Stimulated activated CD8-positive, alpha-beta memory T cell treated with anti-CD3 and anti-CD28 coated beads, Interleukin-15, amount 100 ng/mL, for 48 hours (primary cell): Measurements from ENCODE around the gene C1QTNF9.
"Not testable (repeated sequence)": the region's sequence is repeated elsewhere in the genome, so short reads cannot be mapped to it uniquely, and the experiment has no call there.

ENCODE experiments used
- DNase-seq, 2 donors: peaks; one replicate each; pipeline ENCODE4 v3.0.0-alpha.2; 2020; ENCODE audit warnings: low read depth in 2 of 2

Gene C1QTNF9

DNA sequence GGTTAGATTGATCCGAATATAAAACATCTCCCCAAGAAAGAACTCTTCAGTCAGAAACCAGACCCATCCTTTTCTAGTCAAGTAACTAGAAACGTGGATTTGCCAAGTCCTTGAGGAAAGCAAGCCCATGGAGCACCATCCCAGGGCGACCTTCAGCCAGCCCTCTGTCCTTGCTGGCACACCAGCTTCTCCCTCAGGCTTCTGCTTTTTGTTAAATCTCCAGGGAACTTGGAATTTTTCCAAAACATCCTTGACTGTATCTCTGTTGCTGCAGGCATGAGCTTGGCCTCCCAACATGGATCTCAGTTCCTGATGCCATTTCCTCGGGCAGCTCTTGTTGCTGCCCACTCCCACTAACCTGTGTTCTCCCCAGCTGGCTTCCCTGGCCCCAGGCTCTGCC is 27.1 kb upstream of the C1QTNF9 start:
- DNase-seq: no peak

- no peak for DNase-seq
Observed at GRCh38 chr13:24284889-24285565, 24.4 kb upstream of the C1QTNF9 start.

- DNase-seq: no peak
Observed at GRCh38 chr13:24286624-24287023, 22.8 kb upstream of the C1QTNF9 start.

DNA sequence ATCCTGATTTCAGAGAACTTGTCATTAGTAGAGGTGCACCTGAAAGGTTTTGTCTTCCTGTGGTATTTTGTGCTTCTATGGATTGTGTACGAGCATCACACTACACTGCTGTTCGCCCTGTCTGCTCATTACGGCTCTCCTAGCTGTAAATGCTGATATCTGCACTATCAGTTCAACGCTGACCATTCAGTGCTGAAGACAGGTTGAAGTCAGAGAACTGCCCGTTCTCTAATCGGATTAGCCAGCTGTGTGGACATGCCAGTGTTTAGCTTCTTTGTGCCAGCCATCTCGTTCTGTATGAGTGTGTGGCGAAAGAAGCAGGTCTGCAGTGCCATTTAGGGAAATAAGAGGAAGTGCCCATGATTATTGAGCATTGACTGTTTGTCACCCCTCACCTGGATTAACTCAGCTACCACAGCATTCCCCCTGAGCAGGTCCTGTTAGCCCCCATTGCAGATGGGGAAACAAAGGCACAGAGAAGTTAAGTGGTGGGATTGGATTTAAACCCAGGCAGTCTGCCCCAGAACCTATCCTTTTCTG is 21.6 kb upstream of the C1QTNF9 start:
- DNase-seq: no peak

GRCh38 chr13:24288870-24289269 is 20.5 kb upstream of the C1QTNF9 start:
- DNase-seq: no peak

DNA sequence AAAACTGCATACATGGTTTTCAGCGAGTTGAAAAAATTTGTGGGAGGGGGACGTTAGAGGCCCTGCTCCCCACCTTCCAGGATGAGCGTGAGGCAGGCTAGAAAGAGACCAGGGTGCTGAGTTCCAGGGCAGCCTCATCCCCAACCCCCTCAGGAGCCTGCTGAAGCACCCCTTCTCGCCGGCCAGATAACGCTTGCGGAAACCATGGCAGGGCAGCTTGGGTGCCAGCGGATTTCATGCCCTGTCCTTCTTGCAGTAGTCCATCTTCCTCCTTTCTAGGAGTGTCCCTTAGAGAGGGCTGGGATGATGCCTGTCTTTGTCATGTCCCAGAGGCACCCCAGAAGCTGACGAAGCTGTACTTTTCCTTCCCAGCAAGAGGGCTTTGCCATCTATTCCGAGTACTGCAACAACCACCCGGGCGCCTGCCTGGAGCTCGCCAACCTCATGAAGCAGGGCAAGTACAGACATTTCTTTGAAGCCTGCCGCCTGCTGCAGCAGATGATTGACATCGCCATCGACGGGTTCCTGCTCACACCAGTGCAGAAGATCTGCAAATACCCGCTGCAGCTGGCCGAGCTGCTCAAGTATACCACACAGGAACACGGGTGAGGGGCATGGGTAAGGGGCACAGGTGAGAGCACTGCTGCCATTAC is 19.0 kb upstream of the C1QTNF9 start:
- no peak for DNase-seq

- DNase-seq: no peak
Observed at GRCh38 chr13:24292481-24292880, 16.9 kb upstream of the C1QTNF9 start.

DNA sequence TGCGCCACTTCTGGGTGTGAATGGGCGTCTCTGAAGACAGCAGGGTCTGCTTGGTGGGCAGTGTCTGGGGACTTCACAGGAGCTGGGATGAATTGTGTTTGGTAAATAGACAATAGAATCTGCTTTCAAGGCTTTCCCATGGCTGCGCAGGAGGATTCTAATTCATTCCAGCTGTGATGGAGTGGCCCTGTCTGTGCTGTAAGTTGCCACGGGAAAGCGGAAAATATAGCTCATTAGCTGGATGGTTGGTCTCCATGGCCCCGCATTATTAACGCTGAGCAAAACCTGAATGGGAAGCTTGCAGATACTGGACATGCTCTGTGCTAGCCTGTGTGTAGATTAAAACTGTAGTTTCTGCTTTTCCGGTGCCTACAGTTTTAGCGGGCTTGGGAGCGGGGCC is 15.6 kb upstream of the C1QTNF9 start:
- DNase-seq: no peak

DNA sequence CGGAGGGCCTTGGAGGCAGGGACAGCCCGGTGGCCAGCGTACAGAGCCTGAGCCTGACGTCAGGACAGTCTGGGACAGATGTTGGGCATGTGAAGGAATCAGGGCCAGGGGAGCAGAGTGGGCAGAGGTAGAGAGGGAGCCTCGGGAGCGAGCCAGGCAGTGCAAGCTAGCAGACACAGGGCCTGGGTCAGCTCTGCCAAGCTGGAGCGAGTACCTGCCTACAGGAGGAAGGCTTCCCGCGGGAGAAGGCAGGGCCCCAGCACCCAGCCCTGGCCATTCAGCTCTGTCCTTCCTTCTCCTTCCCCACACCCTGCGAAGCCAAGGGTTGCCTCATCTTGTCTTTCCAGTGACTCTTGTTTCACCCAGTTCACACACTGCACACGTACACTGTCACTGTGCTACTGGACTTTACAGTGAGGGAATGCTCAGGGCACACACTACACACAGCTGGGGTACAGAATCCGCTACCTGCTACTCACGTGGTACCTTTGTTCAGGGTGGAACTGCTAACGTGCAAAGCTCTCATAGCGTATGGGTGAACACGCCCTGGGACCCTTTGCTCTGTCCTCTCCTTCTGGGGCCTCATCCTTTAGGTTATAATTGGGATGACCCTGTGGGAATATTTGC is 9.8 kb upstream of the C1QTNF9 start:
- DNase-seq: no peak

- DNase-seq: no peak
Observed at GRCh38 chr13:24301434-24301833, 7.9 kb upstream of the C1QTNF9 start.

DNA sequence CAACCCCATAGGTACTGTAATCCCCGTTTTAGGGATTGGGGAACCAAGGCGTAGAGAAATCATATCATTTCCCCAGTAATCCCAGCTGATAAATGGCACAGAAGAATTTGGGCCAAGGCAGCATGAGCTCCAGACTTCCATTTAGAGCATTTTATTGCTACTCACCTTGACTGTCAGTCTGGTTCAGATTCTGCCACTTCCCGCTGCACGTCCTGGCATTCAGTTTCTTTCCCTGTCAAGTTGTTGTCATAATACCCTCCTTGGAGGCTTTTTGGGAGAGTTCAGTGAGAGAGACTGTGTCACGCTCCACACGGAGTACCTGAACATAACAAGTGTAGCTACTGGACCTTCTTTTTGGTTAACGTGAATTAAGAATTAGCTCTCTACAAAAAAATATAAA is 7.5 kb upstream of the C1QTNF9 start:
- DNase-seq: no peak

DNA sequence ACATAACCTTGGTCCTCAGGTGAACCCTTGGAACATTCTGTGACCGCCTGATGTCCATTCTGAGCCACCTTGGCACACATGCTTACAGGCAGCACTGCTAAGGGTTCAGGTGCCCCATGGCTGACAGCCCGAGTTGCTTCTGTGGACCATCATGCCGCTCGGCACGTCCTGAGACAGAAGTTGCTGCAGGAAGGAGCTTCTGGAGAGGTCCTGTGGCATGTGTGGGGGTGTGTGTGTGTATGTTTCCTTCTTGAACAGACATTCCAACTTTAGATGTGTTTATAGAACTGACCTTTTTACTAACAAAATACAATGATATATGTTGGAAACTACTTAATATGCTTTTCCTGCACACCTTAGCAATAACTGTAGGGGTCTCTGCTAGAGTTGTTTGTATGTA is 4.8 kb upstream of the C1QTNF9 start:
- no peak for DNase-seq

DNA sequence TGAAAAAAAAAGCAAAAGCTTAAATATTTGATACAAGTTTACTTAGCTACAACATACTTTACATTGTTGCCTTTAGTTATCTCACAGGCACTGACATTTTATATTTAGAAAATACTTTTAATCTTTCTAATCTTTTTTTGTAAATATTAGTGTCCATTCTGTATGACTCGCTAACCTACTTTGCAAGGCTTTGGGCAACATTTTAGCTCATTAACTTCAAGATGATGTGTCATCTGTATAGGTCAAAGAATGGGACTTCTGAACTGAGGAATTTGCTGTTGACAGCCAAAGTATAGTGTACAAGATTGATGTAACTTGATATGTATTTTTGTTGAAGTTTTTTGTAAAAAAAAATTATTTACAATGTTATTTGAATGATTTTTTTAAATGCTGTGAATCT is 2.7 kb upstream of the C1QTNF9 start:
- DNase-seq: no peak

DNA sequence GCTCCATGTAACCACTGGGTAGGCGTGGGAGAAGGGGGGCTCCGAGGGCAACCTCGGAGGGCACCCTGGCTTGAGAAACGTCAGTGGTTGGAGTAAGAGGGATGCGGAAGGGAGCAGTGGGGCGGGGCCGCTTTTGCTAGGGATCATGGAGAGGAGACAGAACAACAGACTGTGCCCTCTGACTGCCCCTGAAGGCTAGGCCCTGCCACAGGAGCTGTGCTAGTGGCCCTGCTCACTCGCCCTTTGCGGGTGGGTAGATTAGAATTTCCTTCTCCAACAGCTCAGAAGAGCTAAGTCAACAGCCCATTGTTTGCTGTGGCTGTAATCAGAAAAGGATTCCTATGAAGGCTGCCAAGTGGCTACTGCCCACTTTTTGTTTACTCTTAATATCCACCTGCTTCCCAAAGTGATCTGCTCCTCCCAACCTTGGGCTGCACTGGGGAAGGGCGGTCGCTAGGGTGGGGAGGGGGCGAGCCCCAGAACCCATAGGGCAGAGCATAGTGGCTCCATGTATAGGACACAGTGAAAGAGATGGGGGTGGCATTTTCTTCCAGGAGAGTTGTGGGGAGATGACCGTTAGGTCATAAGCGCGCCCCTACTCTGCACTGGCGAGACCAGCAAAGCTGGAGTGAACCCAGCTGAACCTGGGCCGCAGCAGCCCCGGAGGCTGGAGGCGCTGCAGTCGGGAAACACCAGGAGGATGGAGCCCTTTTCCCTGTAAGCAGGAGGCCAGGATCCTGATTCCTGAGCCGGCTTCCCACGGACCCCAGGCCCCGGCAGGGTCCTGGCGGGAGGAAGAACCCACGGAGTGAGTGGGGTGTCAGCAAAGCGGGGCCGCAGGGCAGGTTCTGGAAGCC is 1.9 kb upstream of the C1QTNF9 start:
- no peak for DNase-seq

DNA sequence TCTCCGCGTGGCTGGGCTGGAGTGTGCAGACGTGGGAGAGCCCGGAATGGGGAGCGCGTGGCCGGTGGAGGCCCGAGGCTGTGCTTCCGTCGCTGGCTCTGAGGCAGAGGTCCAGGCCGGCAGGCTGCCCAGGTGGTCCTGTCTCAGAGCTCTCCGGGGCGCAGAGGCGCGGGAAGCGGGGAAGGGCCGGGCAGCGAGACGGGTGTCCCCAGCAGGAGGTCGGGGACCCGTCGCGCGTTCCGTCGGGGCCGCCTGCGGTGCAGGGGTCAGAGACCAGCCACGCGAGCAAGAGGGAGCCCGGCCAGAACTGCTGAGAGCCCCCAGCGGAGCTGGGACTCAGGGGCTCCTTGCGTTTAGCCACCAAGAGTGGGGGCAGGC is 1.3 kb upstream of the C1QTNF9 start:
- DNase-seq: no peak

GRCh38 chr13:24308488-24309020 is 826 bp upstream of the C1QTNF9 start:
- no peak for DNase-seq

DNA sequence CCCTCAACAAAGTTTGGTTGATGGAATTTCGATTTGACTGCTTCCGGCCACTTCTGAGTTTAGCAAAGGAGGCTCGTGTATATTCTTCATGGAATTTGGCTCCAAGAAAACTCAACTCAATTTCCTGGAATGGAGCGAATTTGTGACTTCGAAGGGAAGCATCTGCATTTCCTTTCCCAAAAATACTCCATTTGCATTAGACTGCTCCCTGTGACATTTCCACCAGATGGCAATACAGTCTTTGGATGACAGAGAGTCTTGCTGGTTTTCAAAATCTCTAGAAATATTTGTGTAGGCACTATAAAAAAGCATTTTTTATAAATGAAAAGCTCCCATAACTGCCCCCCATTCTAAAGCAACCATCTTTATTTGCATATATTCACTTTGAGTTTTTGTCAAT is 4.1 kb downstream of the C1QTNF9 start:
- DNase-seq: no peak

DNA sequence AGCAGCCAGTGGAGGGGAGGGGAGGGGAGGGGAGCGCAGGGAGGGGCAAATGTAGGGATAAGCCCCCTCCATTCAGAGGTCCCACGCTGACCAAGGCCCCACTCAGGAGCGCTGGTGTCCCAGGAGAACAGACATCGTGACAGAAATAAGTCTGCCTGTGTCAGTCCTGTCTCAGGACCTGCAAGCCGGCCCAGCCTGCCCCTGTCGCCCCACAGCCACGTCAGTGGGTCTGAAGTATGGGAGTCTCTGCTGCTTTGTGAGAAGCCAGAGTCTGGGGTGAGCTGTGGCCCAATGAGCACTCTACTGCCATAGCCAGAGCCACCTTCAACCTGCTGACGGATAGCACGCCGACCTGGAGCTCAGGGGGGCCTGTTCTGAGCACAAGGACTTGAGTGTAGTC is 8.5 kb downstream of the C1QTNF9 start:
- DNase-seq: not testable (repeated sequence)

GRCh38 chr13:24318878-24319277 is 9.5 kb downstream of the C1QTNF9 start:
- DNase-seq: not testable (repeated sequence)

GRCh38 chr13:24319641-24320040 is 10.3 kb downstream of the C1QTNF9 start:
- not testable (repeated sequence) for DNase-seq

DNA sequence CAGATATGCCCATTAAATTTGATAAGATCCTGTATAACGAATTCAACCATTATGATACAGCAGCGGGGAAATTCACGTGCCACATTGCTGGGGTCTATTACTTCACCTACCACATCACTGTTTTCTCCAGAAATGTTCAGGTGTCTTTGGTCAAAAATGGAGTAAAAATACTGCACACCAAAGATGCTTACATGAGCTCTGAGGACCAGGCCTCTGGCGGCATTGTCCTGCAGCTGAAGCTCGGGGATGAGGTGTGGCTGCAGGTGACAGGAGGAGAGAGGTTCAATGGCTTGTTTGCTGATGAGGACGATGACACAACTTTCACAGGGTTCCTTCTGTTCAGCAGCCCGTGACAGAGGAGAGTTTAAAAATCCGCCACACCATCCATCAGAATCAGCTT is 12.0 kb downstream of the C1QTNF9 start:
- DNase-seq: not testable (repeated sequence)

- not testable (repeated sequence) for DNase-seq
Observed at GRCh38 chr13:24322470-24322869, 13.1 kb downstream of the C1QTNF9 start.
